Measurements from ENCODE around the gene PRG3.
"Not testable (repeated sequence)": the region's sequence is repeated elsewhere in the genome, so short reads cannot be mapped to it uniquely, and the experiment has no call there.

PRG3 gene

DNA sequence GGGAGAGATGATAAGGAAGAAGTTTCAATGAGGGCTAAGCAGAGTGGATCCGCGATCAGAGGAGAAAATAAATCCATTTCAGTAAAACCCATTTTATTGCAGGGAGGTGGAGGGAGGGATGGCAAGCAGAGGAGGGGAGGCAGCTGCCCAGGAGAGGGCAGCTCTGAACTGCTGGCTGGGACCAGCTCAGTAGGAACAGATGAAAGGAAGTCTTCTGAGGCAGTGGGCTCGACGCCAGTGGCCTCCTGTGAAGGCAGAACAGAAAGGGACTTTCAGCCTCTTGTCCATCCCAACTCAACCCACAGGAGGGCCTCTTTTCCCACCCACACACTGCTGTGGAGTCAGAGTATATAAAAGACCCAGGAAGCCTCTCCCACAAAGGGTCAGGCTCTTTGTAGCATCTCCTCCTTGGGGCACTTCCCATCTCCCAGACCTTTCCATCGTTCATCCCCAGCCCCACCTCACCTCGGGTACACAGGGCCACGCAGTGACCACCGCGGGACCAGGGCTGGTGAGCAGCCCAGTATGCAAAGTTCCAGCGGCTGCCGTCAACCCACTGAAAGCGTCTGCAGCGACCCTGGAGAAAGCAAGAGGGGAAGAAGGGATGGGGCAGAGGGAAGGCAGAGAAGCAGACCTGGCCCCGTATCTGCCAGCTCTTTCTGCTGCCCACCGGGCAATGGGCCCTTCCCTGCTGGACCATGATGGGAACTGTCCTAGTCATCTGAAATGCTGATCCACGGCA, 6.5 kb upstream of the PRG3 start:
- no peak for DNase-seq (ENCODE audit: low read depth)

DNA sequence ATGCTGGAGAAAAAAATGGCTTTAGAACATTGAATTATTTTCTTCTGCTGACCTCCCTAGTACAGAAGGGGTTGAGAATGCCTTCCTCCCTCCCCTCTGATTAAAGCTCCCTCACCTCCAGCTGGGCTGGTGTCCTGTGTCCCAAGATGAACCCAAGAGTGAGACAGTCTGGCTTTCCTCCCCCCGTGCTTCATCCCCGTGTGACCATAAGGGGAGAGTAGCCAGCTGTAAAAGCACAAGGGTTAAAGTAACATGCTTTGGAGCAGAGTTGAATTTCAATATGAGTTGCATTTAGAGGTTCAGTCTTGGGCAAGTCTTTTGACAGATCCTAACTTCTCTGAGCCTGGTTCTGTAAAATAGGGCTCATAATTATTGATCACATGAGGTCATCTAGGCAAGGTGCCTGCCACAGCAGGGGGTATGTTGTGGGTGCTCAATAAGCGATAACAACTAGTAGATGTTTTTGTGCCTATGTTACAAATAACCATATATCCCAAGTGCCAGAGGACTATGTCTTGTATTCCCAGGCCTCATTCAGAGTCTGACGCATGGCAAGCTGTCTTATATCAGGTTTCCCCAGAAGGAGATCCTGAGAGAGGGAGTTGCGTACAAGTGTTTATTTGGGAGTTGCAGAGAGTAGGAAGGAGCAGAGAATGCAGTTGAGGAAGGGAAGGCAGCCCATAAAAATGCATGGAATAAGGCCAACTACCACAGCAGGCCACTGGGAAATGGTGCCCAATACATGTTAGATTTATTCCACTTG, 5.4 kb upstream of the PRG3 start:
- DNase-seq (ENCODE audit: low read depth): no peak

DNA sequence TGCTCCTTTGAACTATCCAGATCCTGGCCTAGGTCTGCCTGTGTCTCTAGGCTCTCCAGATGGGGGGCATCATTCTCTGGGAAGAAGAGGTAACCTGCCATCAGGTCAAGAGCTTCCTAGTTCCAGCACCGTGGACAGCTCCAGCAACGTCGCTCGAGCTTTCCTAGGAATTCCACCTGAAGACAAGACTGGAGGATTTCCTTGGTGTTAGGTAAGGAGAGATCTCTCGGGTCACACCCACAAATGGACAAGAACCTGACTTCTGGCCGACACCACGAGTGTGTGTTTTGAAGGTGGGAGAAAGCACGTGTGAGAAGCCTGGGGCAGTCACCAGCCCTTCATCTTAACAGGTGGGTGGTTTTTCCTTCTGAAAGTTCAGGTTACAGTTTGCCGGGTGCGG, 1.2 kb downstream of the PRG3 start:
- DNase-seq (ENCODE audit: low read depth): no peak

DNA sequence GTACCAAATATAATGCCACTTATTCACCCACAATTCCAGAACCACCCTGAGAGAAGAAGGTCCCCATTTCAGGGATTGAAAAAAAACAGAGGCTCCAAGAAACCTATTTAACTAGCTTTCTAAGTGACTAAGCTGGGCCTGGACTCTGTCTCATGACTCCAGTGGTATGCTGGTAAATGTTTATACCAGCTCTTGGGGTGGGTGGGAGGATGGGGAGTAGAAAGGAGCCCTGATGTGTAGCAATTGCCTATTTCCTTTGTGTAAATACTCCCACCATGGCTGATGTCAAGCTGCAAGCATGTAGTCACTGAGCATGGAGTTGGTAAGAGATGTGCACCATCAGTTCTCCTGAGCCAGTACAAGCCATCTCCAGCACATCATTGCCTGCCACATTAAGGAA, 2.8 kb downstream of the PRG3 start:
- DNase-seq (ENCODE audit: low read depth): no peak

DNA sequence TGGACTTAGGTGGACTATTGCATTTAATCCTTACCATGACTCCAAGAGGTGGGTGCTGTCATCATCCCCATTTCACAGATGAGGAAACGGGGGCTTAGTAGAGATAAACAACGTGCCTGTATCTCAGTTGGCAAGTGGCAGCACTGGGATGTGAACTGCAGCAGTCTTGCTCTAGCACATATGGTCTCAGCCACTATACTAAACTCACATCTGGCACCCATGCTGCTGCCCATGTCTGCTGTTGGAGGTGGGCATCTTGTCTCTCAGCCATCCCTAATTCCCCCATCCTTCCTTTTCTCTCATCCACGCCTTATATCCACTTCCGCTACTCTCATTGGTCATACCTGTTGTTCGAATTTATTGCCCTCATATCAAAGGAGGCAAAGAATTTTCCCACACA, 3.8 kb downstream of the PRG3 start:
- DNase-seq (ENCODE audit: low read depth): no peak

GRCh38 chr11:57376095-57377090, 4.6 kb downstream of the PRG3 start:
- DNase-seq (ENCODE audit: low read depth): no peak

GRCh38 chr11:57375490-57375889, 5.5 kb downstream of the PRG3 start:
- no peak for DNase-seq (ENCODE audit: low read depth)

- DNase-seq (ENCODE audit: low read depth): no peak
Observed at GRCh38 chr11:57374966-57375365, 6.0 kb downstream of the PRG3 start.

DNA sequence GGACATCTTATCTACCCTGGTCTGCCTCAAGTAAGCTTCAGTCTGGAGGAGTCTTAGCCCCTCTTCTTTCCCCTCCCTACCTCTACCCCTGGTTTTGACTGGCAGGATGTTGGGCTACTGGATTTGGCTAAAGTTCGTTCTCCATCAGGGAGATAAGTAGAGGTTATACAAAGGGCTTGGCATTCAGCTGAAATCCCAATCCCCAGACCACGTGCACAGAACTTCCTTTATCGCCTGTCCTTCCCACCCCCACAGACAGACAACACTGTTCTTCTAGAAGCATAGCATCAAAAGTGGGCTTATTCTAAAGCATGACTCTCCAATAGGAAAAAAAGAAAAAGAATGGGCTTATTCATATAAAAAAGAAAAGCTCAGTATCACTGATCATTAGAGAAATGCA, 7.8 kb downstream of the PRG3 start:
- no peak for DNase-seq (ENCODE audit: low read depth)

DNA sequence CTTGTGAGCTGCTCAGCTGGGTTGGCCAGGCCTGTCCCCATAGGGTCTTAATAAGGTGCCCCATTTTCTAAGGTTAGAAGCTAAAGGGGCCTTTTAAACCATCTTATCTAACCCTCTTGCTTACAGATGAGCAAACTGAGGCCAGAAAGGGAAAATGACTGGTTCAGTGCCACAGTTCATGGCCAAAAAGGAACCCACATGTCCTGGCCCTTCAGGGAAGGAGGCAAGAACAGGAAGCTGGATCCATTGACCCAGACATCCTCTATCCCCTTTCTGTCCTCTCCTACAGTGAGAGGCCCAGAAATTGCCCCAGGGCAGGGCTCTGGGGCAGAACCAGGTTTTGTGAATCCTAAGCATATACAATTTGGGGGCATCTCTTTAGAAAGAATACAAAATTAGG, 10.0 kb downstream of the PRG3 start:
- DNase-seq (ENCODE audit: low read depth): no peak

- no peak for DNase-seq (ENCODE audit: low read depth)
Observed at GRCh38 chr11:57370251-57370650, 10.7 kb downstream of the PRG3 start.

GRCh38 chr11:57368845-57369232, 12.1 kb downstream of the PRG3 start:
- no peak for DNase-seq (ENCODE audit: low read depth)

GRCh38 chr11:57368106-57368844, 12.7 kb downstream of the PRG3 start:
- DNase-seq (ENCODE audit: low read depth): no peak

GRCh38 chr11:57364851-57365660, 15.9 kb downstream of the PRG3 start:
- DNase-seq (ENCODE audit: low read depth): no peak

DNA sequence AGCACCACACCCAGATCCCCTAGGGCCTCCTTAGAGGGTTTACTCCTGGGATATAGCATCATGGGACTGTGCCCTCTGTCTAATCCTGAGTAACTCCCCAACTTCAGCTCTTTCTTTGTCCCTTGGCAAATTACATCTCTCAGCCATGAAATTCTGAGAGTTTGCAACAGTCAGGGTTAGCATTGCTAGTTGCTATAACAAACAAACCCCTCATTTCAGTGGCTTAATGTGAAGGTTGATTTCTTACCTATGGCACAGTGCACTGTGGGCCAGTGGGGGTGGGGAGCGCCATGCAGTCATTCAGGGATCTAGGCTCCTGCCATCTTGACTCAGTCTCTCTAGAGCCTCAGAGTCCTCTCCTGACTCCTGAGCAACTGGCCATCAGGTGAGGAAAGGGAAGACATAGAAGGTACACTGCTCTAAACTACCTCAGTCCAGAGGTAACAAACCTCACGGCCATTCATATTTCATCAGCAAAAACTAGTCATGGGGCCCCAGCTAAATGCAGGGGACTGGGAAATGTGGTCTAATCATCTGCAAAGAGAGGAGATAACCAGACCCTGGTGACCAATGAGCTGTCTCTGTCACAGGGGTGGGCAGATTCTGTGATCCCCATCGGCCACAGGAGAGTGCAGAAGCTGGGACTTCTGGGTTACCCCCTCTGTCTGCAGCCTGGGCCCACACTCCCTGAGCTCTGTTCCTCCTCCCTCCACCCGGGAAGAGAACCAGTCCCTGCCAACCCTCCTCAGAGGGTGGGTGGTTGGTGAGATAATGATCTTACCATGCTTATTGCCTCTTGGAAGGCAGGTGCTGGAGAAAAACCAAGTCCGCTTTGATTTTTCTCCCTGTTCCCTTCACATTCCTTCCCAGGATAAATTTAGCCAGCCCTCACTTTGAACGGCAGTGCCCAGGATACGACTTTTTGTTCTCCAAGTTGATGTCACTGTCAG, 17.5 kb downstream of the PRG3 start:
- DNase-seq (ENCODE audit: low read depth): no peak

- no peak for DNase-seq (ENCODE audit: low read depth)
Observed at GRCh38 chr11:57361926-57362325, 19.0 kb downstream of the PRG3 start.

DNA sequence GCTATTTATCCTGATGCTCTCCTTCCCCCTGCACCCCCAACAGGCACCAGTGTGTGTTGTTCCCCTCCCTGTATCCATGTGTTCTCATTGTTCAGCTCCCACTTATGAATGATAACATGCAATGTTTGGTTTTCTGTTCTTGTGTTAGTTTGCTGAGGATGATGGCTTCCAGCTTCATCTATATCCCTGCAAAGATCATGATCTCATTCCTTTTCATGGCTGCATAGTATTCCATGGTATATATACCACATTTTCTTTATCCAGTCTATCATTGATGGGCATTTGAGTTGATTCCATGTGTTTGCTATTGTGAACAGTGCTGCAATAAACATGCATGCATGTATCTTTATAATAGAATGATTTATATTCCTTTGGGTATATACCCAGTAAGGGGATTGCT, 19.5 kb downstream of the PRG3 start:
- not testable (repeated sequence) for DNase-seq (ENCODE audit: low read depth)

GRCh38 chr11:57360991-57361390, 20.0 kb downstream of the PRG3 start:
- DNase-seq (ENCODE audit: low read depth): no peak

GRCh38 chr11:57359896-57360690, 20.9 kb downstream of the PRG3 start:
- DNase-seq (ENCODE audit: low read depth): no peak

All from activated T-cell treated with anti-CD3 and anti-CD28 coated beads for 1 hour (primary cell).